HEK293 (cell line): ENCODE results near the gene GNAI2.

Experiments
- BCL11A ChIP-seq: fragments of 450-650 bp; formaldehyde crosslinking; IDR thresholded peaks from 2 replicates; pipeline ENCODE4 v1.5.1; 2016; ENCODE audit warnings: low read depth, missing biosample characterization, missing genetic modification characterization
- GLIS1 ChIP-seq: fragments of 450-650 bp; formaldehyde crosslinking; IDR thresholded peaks from 2 replicates; pipeline ENCODE4 v1.5.1; 2016; ENCODE audit warnings: missing biosample characterization, missing genetic modification characterization
- GLIS2 ChIP-seq: fragments of 450-650 bp; formaldehyde crosslinking; IDR thresholded peaks from 2 replicates; pipeline ENCODE4 v1.5.1; 2016; ENCODE audit warnings: missing biosample characterization, missing genetic modification characterization
- HOXC10 ChIP-seq: sonication (generic); formaldehyde crosslinking; IDR thresholded peaks from 2 replicates; pipeline ENCODE4 v1.8.1; 2023; ENCODE audit warnings: mild to moderate bottlenecking, missing genetic modification reagents
- KLF9 ChIP-seq: fragments of 450-650 bp; formaldehyde crosslinking; IDR thresholded peaks from 2 replicates; pipeline ENCODE4 v1.5.1; 2016; ENCODE audit warnings: missing biosample characterization, missing genetic modification characterization, low read depth
- SP2 ChIP-seq: fragments of 450-650 bp; formaldehyde crosslinking; IDR thresholded peaks from 2 replicates; pipeline ENCODE4 v1.5.1; 2016; ENCODE audit warnings: missing biosample characterization, missing genetic modification characterization
- SP3 ChIP-seq: fragments of 450-650 bp; formaldehyde crosslinking; IDR thresholded peaks from 2 replicates; pipeline ENCODE4 v1.5.1; 2016; ENCODE audit warnings: missing biosample characterization, missing genetic modification characterization
- ZBTB20 ChIP-seq: fragments of 450-650 bp; formaldehyde crosslinking; IDR thresholded peaks from 2 replicates; pipeline ENCODE4 v1.5.1; 2016; ENCODE audit warnings: missing biosample characterization, missing genetic modification characterization
- ZBTB7A ChIP-seq: fragments of 450-650 bp; formaldehyde crosslinking; IDR thresholded peaks from 2 replicates; pipeline ENCODE4 v1.5.1; 2016; ENCODE audit warnings: low read depth, missing biosample characterization, missing genetic modification characterization
- ZBTB8A ChIP-seq: fragments of 450-650 bp; formaldehyde crosslinking; IDR thresholded peaks from 2 replicates; pipeline ENCODE4 v1.5.1; 2016; ENCODE audit warnings: missing biosample characterization, missing genetic modification characterization
- ZEB2 ChIP-seq: fragments of 450-650 bp; formaldehyde crosslinking; IDR thresholded peaks from 2 replicates; pipeline ENCODE4 v1.5.1; 2016; ENCODE audit warnings: missing biosample characterization, missing genetic modification characterization
- ZNF121 ChIP-seq: fragments of 450-650 bp; formaldehyde crosslinking; IDR thresholded peaks from 2 replicates; pipeline ENCODE4 v1.5.1; 2016; ENCODE audit warnings: missing biosample characterization, missing genetic modification characterization
- ZNF155 ChIP-seq: fragments of 450-650 bp; formaldehyde crosslinking; IDR thresholded peaks from 2 replicates; pipeline ENCODE4 v1.5.1; 2016; ENCODE audit warnings: missing biosample characterization, missing genetic modification characterization
- ZNF211 ChIP-seq: fragments of 450-650 bp; formaldehyde crosslinking; IDR thresholded peaks from 2 replicates; pipeline ENCODE4 v1.5.1; 2016; ENCODE audit warnings: low read depth, missing biosample characterization, missing genetic modification characterization
- ZNF266 ChIP-seq: fragments of 450-650 bp; formaldehyde crosslinking; IDR thresholded peaks from 2 replicates; pipeline ENCODE4 v1.5.1; 2016; ENCODE audit warnings: missing biosample characterization, missing genetic modification characterization, low read depth
- ZNF341 ChIP-seq: fragments of 450-650 bp; formaldehyde crosslinking; IDR thresholded peaks from 2 replicates; pipeline ENCODE4; 2016; ENCODE audit warnings: low read depth, missing biosample characterization, missing genetic modification characterization
- ZNF560 ChIP-seq: fragments of 450-650 bp; formaldehyde crosslinking; IDR thresholded peaks from 2 replicates; pipeline ENCODE4 v1.5.1; 2017; ENCODE audit warnings: missing biosample characterization, missing genetic modification characterization, borderline replicate concordance
- ZNF561 ChIP-seq: fragments of 450-650 bp; IDR thresholded peaks from 2 replicates; pipeline ENCODE4 v1.5.1; 2018; ENCODE audit warnings: missing biosample characterization, missing genetic modification characterization, borderline replicate concordance
- ZNF629 ChIP-seq: fragments of 450-650 bp; formaldehyde crosslinking; IDR thresholded peaks from 2 replicates; pipeline ENCODE4 v1.5.1; 2017; ENCODE audit warnings: missing biosample characterization, missing genetic modification characterization
- ZNF670 ChIP-seq: fragments of 450-650 bp; formaldehyde crosslinking; IDR thresholded peaks from 2 replicates; pipeline ENCODE4 v1.5.1; 2016; ENCODE audit warnings: missing biosample characterization, missing genetic modification characterization, low read depth
- ZNF776 ChIP-seq: fragments of 450-650 bp; formaldehyde crosslinking; IDR thresholded peaks from 2 replicates; pipeline ENCODE4 v1.5.0; 2017; ENCODE audit warnings: missing biosample characterization, missing genetic modification characterization, borderline replicate concordance
- ZNF777 ChIP-seq: fragments of 450-650 bp; formaldehyde crosslinking; IDR thresholded peaks from 2 replicates; pipeline ENCODE4 v1.5.1; 2017; ENCODE audit warnings: missing biosample characterization, missing genetic modification characterization, borderline replicate concordance
- ZXDB ChIP-seq: fragments of 450-650 bp; formaldehyde crosslinking; IDR thresholded peaks from 2 replicates; pipeline ENCODE4 v1.5.1; 2016; ENCODE audit warnings: missing biosample characterization, missing genetic modification characterization
- TF ChIP-seq, protein P1 (sequence below): fragments of 450-650 bp; formaldehyde crosslinking; optimal IDR thresholded peaks from 2 replicates; pipeline ENCODE3; 2016; ENCODE audit warnings: missing biosample characterization, mild to moderate bottlenecking, missing genetic modification characterization
- TF ChIP-seq, protein P2 (sequence below): fragments of 450-650 bp; formaldehyde crosslinking; IDR thresholded peaks from 2 replicates; pipeline ENCODE4 v1.5.1; 2016; ENCODE audit warnings: missing biosample characterization, missing genetic modification characterization
- TF ChIP-seq, protein P3 (sequence below): fragments of 450-650 bp; formaldehyde crosslinking; IDR thresholded peaks from 2 replicates; pipeline ENCODE4 v1.5.1; 2016; ENCODE audit warnings: missing biosample characterization, missing genetic modification characterization
- TF ChIP-seq, protein P4 (sequence below): fragments of 450-650 bp; formaldehyde crosslinking; IDR thresholded peaks from 2 replicates; pipeline ENCODE4 v1.5.1; 2016; ENCODE audit warnings: missing biosample characterization, missing genetic modification characterization
- TF ChIP-seq, protein P5 (sequence below): fragments of 450-650 bp; formaldehyde crosslinking; IDR thresholded peaks from 2 replicates; pipeline ENCODE4 v1.5.1; 2016; ENCODE audit warnings: missing biosample characterization, missing genetic modification characterization

Gene GNAI2

DNA sequence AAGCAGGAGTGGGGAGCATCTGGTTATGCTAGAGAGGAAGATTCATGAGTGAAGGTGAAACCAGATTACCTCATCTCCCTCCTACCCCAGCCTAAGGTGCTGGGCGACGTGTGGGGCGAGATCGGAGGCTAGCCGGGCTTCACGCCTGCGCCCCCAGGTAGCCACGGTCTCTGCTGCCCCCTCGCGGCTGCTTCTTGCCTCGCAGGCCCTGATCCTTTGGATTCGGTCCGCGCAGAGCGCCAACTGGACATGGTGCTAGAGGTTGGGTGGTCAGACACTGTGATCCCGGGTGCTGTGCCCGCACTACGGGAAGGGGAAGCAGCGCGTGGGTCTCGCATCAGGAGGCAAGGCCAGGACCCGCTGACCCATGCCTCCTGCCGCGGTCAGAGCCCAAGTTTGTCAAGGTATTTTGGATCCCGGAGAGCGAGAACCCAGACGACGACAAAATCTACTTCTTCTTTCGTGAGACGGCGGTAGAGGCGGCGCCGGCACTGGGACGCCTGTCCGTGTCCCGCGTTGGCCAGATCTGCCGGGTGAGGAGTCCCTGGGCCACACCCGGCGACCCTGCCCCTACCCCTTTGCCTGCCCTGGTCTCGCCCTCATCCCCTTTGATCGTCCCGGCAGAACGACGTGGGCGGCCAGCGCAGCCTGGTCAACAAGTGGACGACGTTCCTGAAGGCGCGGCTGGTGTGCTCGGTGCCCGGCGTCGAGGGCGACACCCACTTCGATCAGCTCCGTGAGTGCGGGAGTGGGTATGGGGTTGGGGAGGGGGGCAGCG lies 37.1 kb downstream of the GNAI2 start (continued):
- TF ChIP-seq, protein P1, sequence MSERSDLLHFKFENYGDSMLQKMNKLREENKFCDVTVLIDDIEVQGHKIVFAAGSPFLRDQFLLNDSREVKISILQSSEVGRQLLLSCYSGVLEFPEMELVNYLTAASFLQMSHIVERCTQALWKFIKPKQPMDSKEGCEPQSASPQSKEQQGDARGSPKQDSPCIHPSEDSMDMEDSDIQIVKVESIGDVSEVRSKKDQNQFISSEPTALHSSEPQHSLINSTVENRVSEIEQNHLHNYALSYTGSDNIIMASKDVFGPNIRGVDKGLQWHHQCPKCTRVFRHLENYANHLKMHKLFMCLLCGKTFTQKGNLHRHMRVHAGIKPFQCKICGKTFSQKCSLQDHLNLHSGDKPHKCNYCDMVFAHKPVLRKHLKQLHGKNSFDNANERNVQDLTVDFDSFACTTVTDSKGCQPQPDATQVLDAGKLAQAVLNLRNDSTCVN (tag by site-specific recombination): peak; percentile 29
- TF ChIP-seq, protein P2, sequence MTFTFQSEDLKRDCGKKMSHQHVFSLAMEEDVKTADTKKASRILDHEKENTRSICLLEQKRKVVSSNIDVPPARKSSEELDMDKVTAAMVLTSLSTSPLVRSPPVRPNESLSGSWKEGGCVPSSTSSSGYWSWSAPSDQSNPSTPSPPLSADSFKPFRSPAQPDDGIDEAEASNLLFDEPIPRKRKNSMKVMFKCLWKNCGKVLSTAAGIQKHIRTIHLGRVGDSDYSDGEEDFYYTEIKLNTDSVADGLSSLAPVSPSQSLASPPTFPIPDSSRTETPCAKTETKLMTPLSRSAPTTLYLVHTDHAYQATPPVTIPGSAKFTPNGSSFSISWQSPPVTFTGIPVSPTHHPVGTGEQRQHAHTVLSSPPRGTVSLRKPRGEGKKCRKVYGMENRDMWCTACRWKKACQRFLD (tag by site-specific recombination): no peak
- TF ChIP-seq ZNF629 (peak; percentile 50), KLF9 (tag by site-specific recombination) (no peak), SP3 (tag by site-specific recombination) (peak; percentile 17; the same call in 1 of the 2 replicates), GLIS2 (tag by site-specific recombination) (peak; percentile 79), ZNF266 (no peak), ZNF776 (tag by site-specific recombination) (no peak), ZNF341 (tag by site-specific recombination) (no peak), ZNF777 (tag by site-specific recombination) (no peak), ZNF670 (tag by site-specific recombination) (no peak), ZEB2 (tag by site-specific recombination) (0 out of 2 replicates have a peak, but pooled peaks have one; percentile 57), BCL11A (0 out of 2 replicates have a peak, but pooled peaks have one; percentile 31), ZBTB7A (tag by site-specific recombination) (no peak), ZBTB20 (tag by site-specific recombination) (no peak), ZBTB8A (tag by site-specific recombination) (peak; percentile 89), ZNF561 (tag by site-specific recombination) (peak; percentile 47; the same call in 1 of the 2 replicates), ZNF560 (tag by site-specific recombination) (no peak), GLIS1 (tag by site-specific recombination) (peak; percentile 91), ZNF155 (tag by site-specific recombination) (no peak), ZXDB (no peak), HOXC10 (CRISPR knock-in tag) (no peak), ZNF211 (tag by site-specific recombination) (no peak), SP2 (tag by site-specific recombination) (no peak), ZNF121 (tag by site-specific recombination) (no peak)
- TF ChIP-seq, protein P3, sequence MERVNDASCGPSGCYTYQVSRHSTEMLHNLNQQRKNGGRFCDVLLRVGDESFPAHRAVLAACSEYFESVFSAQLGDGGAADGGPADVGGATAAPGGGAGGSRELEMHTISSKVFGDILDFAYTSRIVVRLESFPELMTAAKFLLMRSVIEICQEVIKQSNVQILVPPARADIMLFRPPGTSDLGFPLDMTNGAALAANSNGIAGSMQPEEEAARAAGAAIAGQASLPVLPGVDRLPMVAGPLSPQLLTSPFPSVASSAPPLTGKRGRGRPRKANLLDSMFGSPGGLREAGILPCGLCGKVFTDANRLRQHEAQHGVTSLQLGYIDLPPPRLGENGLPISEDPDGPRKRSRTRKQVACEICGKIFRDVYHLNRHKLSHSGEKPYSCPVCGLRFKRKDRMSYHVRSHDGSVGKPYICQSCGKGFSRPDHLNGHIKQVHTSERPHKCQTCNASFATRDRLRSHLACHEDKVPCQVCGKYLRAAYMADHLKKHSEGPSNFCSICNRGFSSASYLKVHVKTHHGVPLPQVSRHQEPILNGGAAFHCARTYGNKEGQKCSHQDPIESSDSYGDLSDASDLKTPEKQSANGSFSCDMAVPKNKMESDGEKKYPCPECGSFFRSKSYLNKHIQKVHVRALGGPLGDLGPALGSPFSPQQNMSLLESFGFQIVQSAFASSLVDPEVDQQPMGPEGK: peak; percentile 91
- TF ChIP-seq, protein P4, sequence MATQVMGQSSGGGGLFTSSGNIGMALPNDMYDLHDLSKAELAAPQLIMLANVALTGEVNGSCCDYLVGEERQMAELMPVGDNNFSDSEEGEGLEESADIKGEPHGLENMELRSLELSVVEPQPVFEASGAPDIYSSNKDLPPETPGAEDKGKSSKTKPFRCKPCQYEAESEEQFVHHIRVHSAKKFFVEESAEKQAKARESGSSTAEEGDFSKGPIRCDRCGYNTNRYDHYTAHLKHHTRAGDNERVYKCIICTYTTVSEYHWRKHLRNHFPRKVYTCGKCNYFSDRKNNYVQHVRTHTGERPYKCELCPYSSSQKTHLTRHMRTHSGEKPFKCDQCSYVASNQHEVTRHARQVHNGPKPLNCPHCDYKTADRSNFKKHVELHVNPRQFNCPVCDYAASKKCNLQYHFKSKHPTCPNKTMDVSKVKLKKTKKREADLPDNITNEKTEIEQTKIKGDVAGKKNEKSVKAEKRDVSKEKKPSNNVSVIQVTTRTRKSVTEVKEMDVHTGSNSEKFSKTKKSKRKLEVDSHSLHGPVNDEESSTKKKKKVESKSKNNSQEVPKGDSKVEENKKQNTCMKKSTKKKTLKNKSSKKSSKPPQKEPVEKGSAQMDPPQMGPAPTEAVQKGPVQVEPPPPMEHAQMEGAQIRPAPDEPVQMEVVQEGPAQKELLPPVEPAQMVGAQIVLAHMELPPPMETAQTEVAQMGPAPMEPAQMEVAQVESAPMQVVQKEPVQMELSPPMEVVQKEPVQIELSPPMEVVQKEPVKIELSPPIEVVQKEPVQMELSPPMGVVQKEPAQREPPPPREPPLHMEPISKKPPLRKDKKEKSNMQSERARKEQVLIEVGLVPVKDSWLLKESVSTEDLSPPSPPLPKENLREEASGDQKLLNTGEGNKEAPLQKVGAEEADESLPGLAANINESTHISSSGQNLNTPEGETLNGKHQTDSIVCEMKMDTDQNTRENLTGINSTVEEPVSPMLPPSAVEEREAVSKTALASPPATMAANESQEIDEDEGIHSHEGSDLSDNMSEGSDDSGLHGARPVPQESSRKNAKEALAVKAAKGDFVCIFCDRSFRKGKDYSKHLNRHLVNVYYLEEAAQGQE (tag by site-specific recombination): no peak
- TF ChIP-seq, protein P5, sequence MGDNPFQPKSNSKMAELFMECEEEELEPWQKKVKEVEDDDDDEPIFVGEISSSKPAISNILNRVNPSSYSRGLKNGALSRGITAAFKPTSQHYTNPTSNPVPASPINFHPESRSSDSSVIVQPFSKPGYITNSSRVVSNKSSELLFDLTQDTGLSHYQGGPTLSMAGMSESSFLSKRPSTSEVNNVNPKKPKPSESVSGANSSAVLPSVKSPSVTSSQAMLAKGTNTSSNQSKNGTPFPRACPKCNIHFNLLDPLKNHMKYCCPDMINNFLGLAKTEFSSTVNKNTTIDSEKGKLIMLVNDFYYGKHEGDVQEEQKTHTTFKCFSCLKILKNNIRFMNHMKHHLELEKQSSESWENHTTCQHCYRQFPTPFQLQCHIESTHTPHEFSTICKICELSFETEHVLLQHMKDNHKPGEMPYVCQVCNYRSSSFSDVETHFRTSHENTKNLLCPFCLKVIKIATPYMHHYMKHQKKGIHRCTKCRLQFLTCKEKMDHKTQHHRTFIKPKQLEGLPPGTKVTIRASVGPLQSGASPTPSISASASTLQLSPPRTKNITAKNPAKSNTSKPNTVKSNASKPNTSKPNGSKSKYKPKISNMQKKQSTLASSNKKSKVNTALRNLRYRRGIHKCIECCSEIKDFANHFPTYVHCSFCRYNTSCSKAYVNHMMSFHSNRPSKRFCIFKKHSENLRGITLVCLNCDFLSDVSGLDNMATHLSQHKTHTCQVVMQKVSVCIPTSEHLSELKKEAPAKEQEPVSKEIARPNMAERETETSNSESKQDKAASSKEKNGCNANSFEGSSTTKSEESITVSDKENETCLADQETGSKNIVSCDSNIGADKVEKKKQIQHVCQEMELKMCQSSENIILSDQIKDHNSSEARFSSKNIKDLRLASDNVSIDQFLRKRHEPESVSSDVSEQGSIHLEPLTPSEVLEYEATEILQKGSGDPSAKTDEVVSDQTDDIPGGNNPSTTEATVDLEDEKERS (tag by site-specific recombination): no peak
